Activated B cell treated with CpG ODN at 0.5 μM for 24 hours (primary cell): ENCODE results near the gene OR5AC2. TPM values are rescaled to one million over a fixed set of nuclear protein-coding genes. Genes with fewer than 3 reads are reported as not detected.

Experiments used
- ATAC-seq: fragments of 200-7000 bp; cut with Tn5 transposase; one replicate; pipeline ENCODE4 v1.10.0; 2021; ENCODE audit warnings: low read depth, mild to moderate bottlenecking, moderate library complexity
- CTCF ChIA-PET: fragments of 350-600 bp; sonication (Branson Sonifier 250); formaldehyde crosslinking; loops from one replicate; lab custom pipeline; 2021; ENCODE audit warnings: antibody characterized with exemption; lab: Charles Lee
- POLR2A ChIA-PET: fragments of 350-600 bp; sonication (Branson Sonifier 250); formaldehyde crosslinking; loops from one replicate; lab custom pipeline; 2021; ENCODE audit warnings: antibody characterized with exemption; lab: Charles Lee
- DNase-seq: peaks from one replicate; pipeline ENCODE4 v3.0.0; 2022
- H3K27ac Mint-ChIP-seq: one replicate; pipeline ENCODE4 v1.8.0; 2020; ENCODE audit warnings: mixed read lengths
- H3K27me3 Mint-ChIP-seq: one replicate; pipeline ENCODE4 v1.8.0; 2021; ENCODE audit warnings: mixed read lengths
- H3K36me3 Mint-ChIP-seq: one replicate; pipeline ENCODE4 v1.8.0; 2021; ENCODE audit warnings: low read depth, mixed read lengths
- H3K4me1 Mint-ChIP-seq: one replicate; pipeline ENCODE4 v1.8.0; 2021; ENCODE audit warnings: mixed read lengths
- H3K4me3 Mint-ChIP-seq: one replicate; pipeline ENCODE4 v1.8.0; 2020; ENCODE audit warnings: mild to moderate bottlenecking, mixed read lengths
- H3K9me3 Mint-ChIP-seq: one replicate; pipeline ENCODE4 v1.8.0; 2020; ENCODE audit warnings: mixed read lengths
- intact Hi-C: fragments of 100-400 bp; cut with micrococcal nuclease; formaldehyde crosslinking; loops from one replicate; pipeline ENCODE4 v1.15.1; 2024
- total RNA-seq: library from RNA; stranded (reverse); gene quantifications from 2 replicates; pipeline ENCODE4 v1.2.3, GENCODE V29; 2022
- TF ChIP-seq, protein P1 (sequence below): fragments of 200-600 bp; IDR thresholded peaks from one replicate; pipeline ENCODE4 v1.8.0; 2022; ENCODE audit warnings: antibody characterized with exemption, mild to moderate bottlenecking

Gene OR5AC2
- total RNA-seq, 1 donor from 2014 or later = not detected

DNA sequence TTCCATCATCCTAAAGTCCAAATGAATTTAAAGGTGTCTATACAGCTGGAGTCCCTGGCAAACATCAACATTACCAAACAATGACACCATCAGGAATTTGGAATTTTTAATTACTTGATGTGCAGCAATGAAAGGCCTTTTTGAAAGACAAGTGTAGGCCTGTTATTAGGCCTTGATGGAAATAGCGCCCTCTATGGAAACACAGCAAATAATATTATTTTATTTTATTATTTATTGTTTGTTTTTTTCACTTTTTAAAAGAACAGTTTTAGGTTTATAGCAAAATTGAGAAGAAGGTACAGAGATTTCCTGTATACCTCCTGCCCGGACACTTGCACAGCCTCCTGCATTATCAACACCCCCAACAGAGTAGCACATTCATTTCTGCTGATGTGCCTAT is 18.1 kb upstream of the OR5AC2 start:
- no peak for ATAC-seq

DNA sequence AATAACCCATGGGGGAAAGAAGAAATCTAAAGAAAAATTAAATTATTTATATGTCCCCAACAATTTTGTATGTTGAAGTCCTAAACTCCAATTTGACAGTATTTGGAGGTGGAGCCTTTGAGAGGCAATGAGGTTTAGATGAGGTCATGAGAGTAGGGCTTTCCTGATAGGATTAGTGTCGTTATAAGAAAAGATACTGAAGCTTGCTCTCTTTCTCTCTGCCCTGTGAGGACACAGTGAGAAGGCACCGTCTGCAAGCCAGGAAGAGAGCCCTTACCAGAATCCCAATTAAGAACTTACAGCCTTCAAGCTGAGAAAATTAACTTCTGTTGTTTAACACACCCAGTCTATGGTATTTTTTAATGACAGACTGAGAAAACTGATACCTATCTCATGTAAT is 16.1 kb upstream of the OR5AC2 start:
- no peak for ATAC-seq

More for the DNA sequence above, 18.1 kb upstream of the OR5AC2 start:
- intact Hi-C loops = no loop called here
- TF ChIP-seq, protein P1, sequence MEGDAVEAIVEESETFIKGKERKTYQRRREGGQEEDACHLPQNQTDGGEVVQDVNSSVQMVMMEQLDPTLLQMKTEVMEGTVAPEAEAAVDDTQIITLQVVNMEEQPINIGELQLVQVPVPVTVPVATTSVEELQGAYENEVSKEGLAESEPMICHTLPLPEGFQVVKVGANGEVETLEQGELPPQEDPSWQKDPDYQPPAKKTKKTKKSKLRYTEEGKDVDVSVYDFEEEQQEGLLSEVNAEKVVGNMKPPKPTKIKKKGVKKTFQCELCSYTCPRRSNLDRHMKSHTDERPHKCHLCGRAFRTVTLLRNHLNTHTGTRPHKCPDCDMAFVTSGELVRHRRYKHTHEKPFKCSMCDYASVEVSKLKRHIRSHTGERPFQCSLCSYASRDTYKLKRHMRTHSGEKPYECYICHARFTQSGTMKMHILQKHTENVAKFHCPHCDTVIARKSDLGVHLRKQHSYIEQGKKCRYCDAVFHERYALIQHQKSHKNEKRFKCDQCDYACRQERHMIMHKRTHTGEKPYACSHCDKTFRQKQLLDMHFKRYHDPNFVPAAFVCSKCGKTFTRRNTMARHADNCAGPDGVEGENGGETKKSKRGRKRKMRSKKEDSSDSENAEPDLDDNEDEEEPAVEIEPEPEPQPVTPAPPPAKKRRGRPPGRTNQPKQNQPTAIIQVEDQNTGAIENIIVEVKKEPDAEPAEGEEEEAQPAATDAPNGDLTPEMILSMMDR = no peak
- Mint-ChIP-seq H3K36me3 (no peaks in the 10 kb centered on the region), H3K27me3 (no peaks in the 10 kb centered on the region), H3K4me1 (no peaks in the 10 kb centered on the region), H3K27ac (no peak overlapping the region), H3K9me3 (no peaks in the 10 kb centered on the region), H3K4me3 (no peak overlapping the region)
- ChIA-PET POLR2A (no interaction called here), CTCF (no interaction called here)
- DNase-seq = no peak

DNA sequence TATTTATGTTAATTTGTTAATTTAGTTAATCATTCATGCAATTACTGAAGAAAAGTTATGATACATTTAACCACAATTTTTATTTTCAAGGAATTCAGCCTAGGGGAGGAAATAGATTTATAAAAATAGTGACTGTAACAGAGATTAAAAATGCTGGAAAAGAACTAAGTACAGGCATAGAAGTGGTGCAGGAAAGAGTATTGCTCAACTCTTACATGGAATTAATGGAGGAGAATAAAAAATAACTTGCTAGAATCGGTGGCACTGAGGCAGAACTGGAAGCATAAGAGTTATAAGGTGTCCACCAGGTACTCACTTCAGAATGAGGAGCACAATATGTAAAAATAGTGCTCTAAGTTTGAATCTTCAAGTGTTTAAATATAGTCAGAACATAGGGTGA is 13.5 kb upstream of the OR5AC2 start:
- H3K4me3 Mint-ChIP-seq = no peak overlapping the region
- CTCF ChIA-PET = no interaction called here
- no peaks in the 10 kb centered on the region for H3K36me3 Mint-ChIP-seq

More for the DNA sequence above, 16.1 kb upstream of the OR5AC2 start:
- Mint-ChIP-seq H3K27me3 (no peaks in the 10 kb centered on the region), H3K4me3 (no peak overlapping the region), H3K4me1 (no peaks in the 10 kb centered on the region), H3K9me3 (no peaks in the 10 kb centered on the region), H3K36me3 (no peaks in the 10 kb centered on the region), H3K27ac (no peak overlapping the region)
- intact Hi-C loops = no loop called here
- POLR2A ChIA-PET = no interaction called here
- CTCF ChIA-PET = no interaction called here
- DNase-seq = no peak
- TF ChIP-seq, protein P1 = no peak

DNA sequence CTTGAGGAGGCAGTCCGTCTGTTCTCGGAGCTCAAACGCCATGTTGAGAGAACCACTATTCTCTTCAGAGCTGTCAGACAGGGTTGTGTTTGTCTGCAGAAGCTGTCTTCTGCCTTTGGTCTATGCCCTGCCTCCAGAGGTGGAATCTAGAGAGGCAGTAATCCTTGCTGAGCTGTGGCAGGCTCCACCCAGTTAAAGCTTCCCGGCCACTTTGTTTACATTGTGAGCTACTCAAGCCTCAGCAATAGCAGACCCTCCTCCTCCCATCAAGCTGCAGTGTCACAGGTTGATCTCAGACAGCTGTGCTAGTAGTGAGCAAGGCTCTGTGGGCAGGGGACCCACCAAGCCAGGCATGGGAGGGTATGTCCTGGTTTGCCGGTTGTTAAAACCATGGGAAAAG is 8.9 kb downstream of the OR5AC2 start:
- Mint-ChIP-seq H3K36me3 (no peaks in the 10 kb centered on the region), H3K4me3 (no peak overlapping the region), H3K27ac (no peak overlapping the region), H3K27me3 (no peaks in the 10 kb centered on the region), H3K9me3 (no peaks in the 10 kb centered on the region), H3K4me1 (no peaks in the 10 kb centered on the region)
- DNase-seq = no peak
- CTCF ChIA-PET = interaction anchor here (1.0 kb wide), 1 partner anchor 57 kb away, joined by 3 read pairs; no protein-coding TSS in a partner anchor
- TF ChIP-seq, protein P1 = no peak
- POLR2A ChIA-PET = no interaction called here
- intact Hi-C loops = no loop called here
- ATAC-seq = no peak

More for the DNA sequence above, 13.5 kb upstream of the OR5AC2 start:
- ATAC-seq (no peak), DNase-seq (no peak)
- no peaks in the 10 kb centered on the region for H3K9me3 Mint-ChIP-seq
- POLR2A ChIA-PET = no interaction called here
- H3K4me1 Mint-ChIP-seq = no peaks in the 10 kb centered on the region
- no peaks in the 10 kb centered on the region for H3K27me3 Mint-ChIP-seq
- H3K27ac Mint-ChIP-seq = no peak overlapping the region
- intact Hi-C loops = no loop called here
- TF ChIP-seq, protein P1 = no peak

DNA sequence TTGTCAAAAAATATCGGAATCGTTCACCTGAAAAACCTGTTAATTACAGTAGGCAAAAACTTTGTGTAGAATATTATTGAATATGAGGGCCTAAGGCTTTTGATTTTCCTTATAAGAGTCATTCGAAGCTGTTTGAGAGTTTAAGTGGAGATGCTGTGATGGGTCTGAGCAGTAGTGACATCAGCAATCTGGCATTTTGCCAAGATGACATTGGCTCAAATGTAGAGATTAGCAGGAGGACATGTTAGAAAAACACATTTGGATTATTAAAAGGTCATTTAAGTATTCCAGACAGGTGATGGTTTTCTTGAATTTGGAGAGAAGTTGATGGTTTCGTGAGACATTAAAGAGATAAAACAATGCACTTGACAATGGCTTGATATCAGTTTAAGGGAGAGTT is 12.9 kb downstream of the OR5AC2 start:
- H3K4me1 Mint-ChIP-seq = no peaks in the 10 kb centered on the region
- CTCF ChIA-PET = no interaction called here

More for the DNA sequence above, 12.9 kb downstream of the OR5AC2 start:
- POLR2A ChIA-PET = no interaction called here
- H3K27ac Mint-ChIP-seq = no peak overlapping the region
- DNase-seq (no peak), ATAC-seq (no peak)
- H3K9me3 Mint-ChIP-seq = no peaks in the 10 kb centered on the region
- H3K27me3 Mint-ChIP-seq = no peaks in the 10 kb centered on the region
- H3K4me3 Mint-ChIP-seq = no peak overlapping the region
- intact Hi-C loops = no loop called here
- no peaks in the 10 kb centered on the region for H3K36me3 Mint-ChIP-seq
- TF ChIP-seq, protein P1 = no peak
